ENCODE results near the gene MNAT1. TPM values are rescaled to one million over a fixed set of nuclear protein-coding genes. Genes with fewer than 3 reads are reported as not detected.

The MNAT1 gene
- total and polyA plus RNA-seq, 12 donors: 13.9 to 35.3 (median 27.2) TPM

DNA sequence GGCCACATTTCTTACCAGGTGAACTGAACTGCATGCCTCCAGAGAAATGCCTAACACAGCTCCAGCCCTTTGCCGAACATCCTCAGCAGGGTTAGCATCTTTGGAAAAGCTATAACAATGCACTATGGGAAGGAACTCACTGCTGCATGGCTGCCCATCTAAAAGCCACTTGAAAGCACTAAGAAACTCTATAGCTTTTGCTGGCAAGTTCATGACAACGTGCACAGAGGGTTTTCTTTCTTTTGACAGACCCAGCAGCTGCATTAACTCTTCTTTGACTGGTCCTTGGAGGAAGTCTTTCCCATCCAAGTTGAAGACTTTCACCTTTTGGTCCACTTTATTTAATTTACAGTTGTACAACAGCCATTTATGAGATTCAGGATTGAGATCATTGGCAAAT is 241.0 kb downstream of the MNAT1 start:
- H3K4me3 ChIP-seq: no peak overlapping the region
- H3K27ac ChIP-seq: no peak overlapping the region
- WGBS, 2 donors: 46 to 53% methylated on average over 2 of the region's 2 CpGs
- ATAC-seq: no peak
- intact Hi-C loops (cut with DNase I): no loop called here
- H3K27me3 ChIP-seq: no peaks in the 10 kb centered on the region
- no peak for DNase-seq
- H3K36me3 ChIP-seq: peaks cover 0 to 59% (median 7%) of the 10 kb centered on the region in 9 donors
- no peaks in the 10 kb centered on the region for H3K9me3 ChIP-seq
- peaks cover 3 to 30% (median 19%) of the 10 kb centered on the region in 9 donors for H3K4me1 ChIP-seq
- TF ChIP-seq, protein P1, sequence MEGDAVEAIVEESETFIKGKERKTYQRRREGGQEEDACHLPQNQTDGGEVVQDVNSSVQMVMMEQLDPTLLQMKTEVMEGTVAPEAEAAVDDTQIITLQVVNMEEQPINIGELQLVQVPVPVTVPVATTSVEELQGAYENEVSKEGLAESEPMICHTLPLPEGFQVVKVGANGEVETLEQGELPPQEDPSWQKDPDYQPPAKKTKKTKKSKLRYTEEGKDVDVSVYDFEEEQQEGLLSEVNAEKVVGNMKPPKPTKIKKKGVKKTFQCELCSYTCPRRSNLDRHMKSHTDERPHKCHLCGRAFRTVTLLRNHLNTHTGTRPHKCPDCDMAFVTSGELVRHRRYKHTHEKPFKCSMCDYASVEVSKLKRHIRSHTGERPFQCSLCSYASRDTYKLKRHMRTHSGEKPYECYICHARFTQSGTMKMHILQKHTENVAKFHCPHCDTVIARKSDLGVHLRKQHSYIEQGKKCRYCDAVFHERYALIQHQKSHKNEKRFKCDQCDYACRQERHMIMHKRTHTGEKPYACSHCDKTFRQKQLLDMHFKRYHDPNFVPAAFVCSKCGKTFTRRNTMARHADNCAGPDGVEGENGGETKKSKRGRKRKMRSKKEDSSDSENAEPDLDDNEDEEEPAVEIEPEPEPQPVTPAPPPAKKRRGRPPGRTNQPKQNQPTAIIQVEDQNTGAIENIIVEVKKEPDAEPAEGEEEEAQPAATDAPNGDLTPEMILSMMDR (IDR thresholded peaks at IDR 0.05): no peak

- no peak for DNase-seq
- Histone ChIP-seq H3K4me1 (peaks cover 3 to 44% (median 33%) of the 10 kb centered on the region in 9 donors), H3K9me3 (no peaks in the 10 kb centered on the region), H3K4me3 (no peak overlapping the region), H3K27me3 (no peaks in the 10 kb centered on the region), H3K36me3 (peaks cover 0 to 48% (median 7%) of the 10 kb centered on the region in 9 donors), H3K27ac (no peak overlapping the region)
- intact Hi-C loops (cut with DNase I): no loop called here
- TF ChIP-seq, protein P1 (IDR thresholded peaks at IDR 0.05): no peak
- no peak for ATAC-seq
- 56 to 60% methylated on average over 2 of the region's 2 CpGs for WGBS, 2 donors
Observed at GRCh38 chr14:60977847-60978246, 243.3 kb downstream of the MNAT1 start.

GRCh38 chr14:60980811-60981632 is 246.5 kb downstream of the MNAT1 start, which contains the start of the genes SLC38A6 and TRMT5:
SLC38A6 (plus strand) TSS chr14:60981245; CDS start chr14:60981278, 33 bp downstream.
TRMT5 (minus strand) TSS chr14:60981079; CDS start chr14:60980973, 106 bp downstream.
- Histone ChIP-seq H3K27ac (peak within 1 kb of the TSS; percentile 42 to 91 (median 86)), H3K36me3 (peaks cover 0 to 33% (median 2%) of the 10 kb centered on the region in 9 donors), H3K4me3 (peak within 1 kb of the TSS; percentile 53 to 85 (median 76)), H3K27me3 (no peaks in the 10 kb centered on the region), H3K4me1 (peaks cover 3 to 52% (median 33%) of the 10 kb centered on the region in 9 donors), H3K9me3 (no peaks in the 10 kb centered on the region)
- intact Hi-C loops (cut with DNase I): loop anchor here in 3 of 10 donors (5.0 to 10.0 kb wide), 4 partner anchors 119 to 259 kb away; partner anchors contain the start of genes SIX4 (in 2 of the 3) and MNAT1 (in 1 of the 3)
- TF ChIP-seq, protein P1 (IDR thresholded peaks at IDR 0.05): no peak
- WGBS, 2 donors: 0% methylated on average over 59 of the region's 59 CpGs
- DNase-seq: peak; percentile 92 to 94
- peak; percentile 96 to 99 (median 98) for ATAC-seq

DNA sequence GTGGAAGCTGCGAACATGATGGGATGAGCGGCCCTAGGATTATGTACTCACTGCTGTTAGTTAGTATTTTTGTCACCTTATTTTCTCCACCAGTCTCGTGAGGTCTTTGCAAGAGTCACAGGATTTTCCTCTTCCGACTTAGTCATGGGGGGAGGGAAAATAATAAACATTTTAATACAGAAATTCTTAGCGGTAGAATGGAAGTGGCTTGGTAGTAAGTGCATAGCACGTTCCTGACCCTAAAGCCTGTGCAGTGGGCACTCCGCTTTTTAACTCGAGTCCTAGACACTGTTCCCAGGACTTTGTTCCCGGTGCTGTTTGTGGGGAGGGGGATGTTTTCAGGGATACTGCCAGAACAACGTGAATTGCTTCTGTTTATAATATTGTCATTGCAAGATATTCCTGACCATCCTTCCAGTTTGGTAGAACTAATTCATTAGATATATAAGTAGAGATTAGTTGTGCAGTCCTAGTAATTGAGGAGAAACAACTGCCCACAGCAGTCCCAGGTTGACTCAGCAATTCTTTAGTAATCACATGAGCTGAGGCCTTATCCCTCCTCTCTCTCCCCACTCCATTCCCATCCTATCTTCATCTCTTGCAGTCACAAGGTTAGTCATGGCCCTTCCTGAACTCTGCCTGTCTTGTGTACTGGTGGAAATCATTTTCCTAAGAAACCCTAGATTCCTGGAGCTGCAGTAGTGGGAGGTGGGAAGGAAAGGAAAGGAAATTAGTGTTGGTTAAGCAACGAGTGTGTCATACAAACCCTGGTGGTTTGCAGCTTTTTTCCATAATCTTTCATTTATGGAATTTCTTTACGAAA is 247.3 kb downstream of the MNAT1 start:
- Histone ChIP-seq H3K27ac (peak overlapping the region; percentile 42 to 91 (median 86)), H3K4me3 (peak overlapping the region; percentile 53 to 85 (median 76)), H3K27me3 (no peaks in the 10 kb centered on the region), H3K9me3 (no peaks in the 10 kb centered on the region), H3K4me1 (peaks cover 3 to 52% (median 33%) of the 10 kb centered on the region in 9 donors), H3K36me3 (peaks cover 0 to 33% (median 0%) of the 10 kb centered on the region in 9 donors)
- intact Hi-C loops (cut with DNase I): loop anchor here in 3 of 10 donors (5.0 to 10.0 kb wide), 4 partner anchors 120 to 260 kb away; partner anchors contain the start of genes SIX4 (in 2 of the 3) and MNAT1 (in 1 of the 3)
- TF ChIP-seq, protein P1 (IDR thresholded peaks at IDR 0.05): no peak
- 10 to 11% methylated on average over 12 of the region's 12 CpGs for WGBS, 2 donors
- peak in 3 of 8 donors; percentile 28 to 46 (median 30) for ATAC-seq
- no peak for DNase-seq

Measured in heart right ventricle (tissue), 16 donors.